ENCODE data around the gene CRTC2. TPM values are rescaled to one million over a fixed set of nuclear protein-coding genes. Genes with fewer than 3 reads are reported as not detected.

Gene CRTC2
- total RNA-seq, 1 experiment from 2014 or later, result 45.7 TPM

GRCh38 chr1:153928791-153929341, 29.5 kb downstream of the CRTC2 start:
- Mint-ChIP-seq H3K9me3 (no peaks in the 10 kb centered on the region), H3K27ac (peak overlapping the region in 1 of 3 experiments; percentile 83; a peak in 2 of 7 replicates), H3K4me1 (peaks cover under 1% of the 10 kb centered on the region in 2 experiments), H3K27me3 (ENCODE audit: low read depth) (no peaks in the 10 kb centered on the region), H3K4me3 (no peak overlapping the region), H3K36me3 (ENCODE audit: insufficient read depth in 1 of 3, low read depth in 3 of 3) (peaks cover 11 to 33% (median 23%) of the 10 kb centered on the region in 3 experiments; a peak in 6 of 7 replicates)
- no peak overlapping the region for H4K91ac ChIP-seq (ENCODE audit: insufficient read length, low read depth, low read length)
- H3K4ac ChIP-seq (ENCODE audit: low read depth, low read length), result no peak overlapping the region
- H2BK15ac ChIP-seq (ENCODE audit: low read depth, low read length), result no peak overlapping the region
- H2AK5ac ChIP-seq (ENCODE audit: insufficient read length, low read length), result no peak overlapping the region
- H3K27me3 ChIP-seq (ENCODE audit: insufficient read depth, low read length), result no peaks in the 10 kb centered on the region
- TF ChIP-seq CTCF (conservative IDR thresholded peaks at IDR 0.05), result no peak
- H3K56ac ChIP-seq (ENCODE audit: insufficient read length, low read depth, low read length), result no peak overlapping the region
- no peaks in the 10 kb centered on the region for H3K4me1 ChIP-seq (ENCODE audit: insufficient read depth, low read length)
- no peak overlapping the region for H3K27ac ChIP-seq (ENCODE audit: insufficient read length, low read depth, low read length)
- no peak overlapping the region for H3K9ac ChIP-seq (ENCODE audit: extremely low read depth, insufficient read length, low read length)
- no peak overlapping the region for H4K8ac ChIP-seq (replicated peaks; ENCODE audit: insufficient read length, low read depth, low read length)
- WGBS (ENCODE audit: extremely low coverage, insufficient read length, low lambda C conversion rate), result no CpG with 5 or more reads among the region's 4 CpGs
- no peak overlapping the region for H3K4me2 ChIP-seq (ENCODE audit: insufficient read depth, insufficient read length, low read length)
- no peak overlapping the region for H2BK20ac ChIP-seq (ENCODE audit: low read depth, low read length, poor library complexity, severe bottlenecking)
- H3K14ac ChIP-seq (ENCODE audit: insufficient read depth, low read length), result no peak overlapping the region
- H3K9me3 ChIP-seq (ENCODE audit: control insufficient read depth, low read depth, low read length), result no peaks in the 10 kb centered on the region
- DNase-seq, result no peak
- H2BK120ac ChIP-seq (ENCODE audit: low read depth, low read length, poor library complexity, severe bottlenecking), result no peak overlapping the region
- H2BK12ac ChIP-seq (ENCODE audit: insufficient read length, low read depth, low read length), result no peak overlapping the region
- H3K18ac ChIP-seq (ENCODE audit: insufficient read length, low read depth, low read length), result no peak overlapping the region
- H2BK5ac ChIP-seq (ENCODE audit: insufficient read length, low read length), result no peak overlapping the region
- H3K23me2 ChIP-seq (ENCODE audit: insufficient read length, low read depth, low read length, poor library complexity, severe bottlenecking), result peaks cover under 1% of the 10 kb centered on the region
- no peak overlapping the region for H3T11ph ChIP-seq (ENCODE audit: low read length)
- H3K79me1 ChIP-seq (ENCODE audit: insufficient read depth, low read depth, low read length, poor library complexity, severe bottlenecking), result no peaks in the 10 kb centered on the region
- H3K79me2 ChIP-seq (ENCODE audit: insufficient read depth, low read length), result no peaks in the 10 kb centered on the region
- H4K5ac ChIP-seq (ENCODE audit: insufficient read length, low read depth, low read length), result no peak overlapping the region
- H4K20me1 ChIP-seq (ENCODE audit: control insufficient read depth, insufficient read depth, insufficient read length), result no peaks in the 10 kb centered on the region
- no peak overlapping the region for H3K23ac ChIP-seq (ENCODE audit: insufficient read length, low read depth, low read length)
- no peak overlapping the region for H2AFZ ChIP-seq (ENCODE audit: low read length)
